SU-DHL-6 (cell line): ENCODE measurements around the gene SLC27A5.
A peak's percentile ranks its signal among the peaks of the same experiment; 100 is the strongest.

Experiments
- H2AFZ ChIP-seq: fragments of 200-600 bp; sonication (generic); 2 replicates; pipeline ENCODE4 v1.6.1; 2014; ENCODE audit warnings: low read depth, mild to moderate bottlenecking, moderate library complexity, mixed read lengths, antibody characterized with exemption, low read length; ENCODE audit not compliant: severe bottlenecking
- H3F3A ChIP-seq: fragments of 200-600 bp; shearing (Covaris generic); 2 replicates; pipeline ENCODE4 v1.6.0; 2016; ENCODE audit warnings: antibody characterized with exemption, mild to moderate bottlenecking; ENCODE audit not compliant: insufficient read depth
- H3K27ac ChIP-seq: fragments of 200-600 bp; sonication (generic); 2 replicates; pipeline ENCODE4 v1.5.1; 2016; ENCODE audit warnings: low read depth, mild to moderate bottlenecking, low read length, moderate library complexity, mixed read lengths
- H3K27me3 ChIP-seq: fragments of 200-600 bp; sonication (generic), shearing (Covaris generic); 2 replicates; pipeline ENCODE4 v1.6.0; 2014; ENCODE audit warnings: mild to moderate bottlenecking, low read length
- H3K36me3 ChIP-seq: fragments of 200-600 bp; sonication (generic); 2 replicates; pipeline ENCODE4 v1.6.1; 2014; ENCODE audit warnings: mild to moderate bottlenecking, low read length, mixed read lengths
- H3K4me2 ChIP-seq: fragments of 300-600, 200-600 bp; shearing (Covaris generic), sonication (generic); 2 replicates; pipeline ENCODE4 v1.6.0; 2014; ENCODE audit warnings: low read length, low read depth, mild to moderate bottlenecking; ENCODE audit not compliant: poor library complexity, severe bottlenecking
- H3K4me3 ChIP-seq: fragments of 200-600 bp; sonication (generic); 2 replicates; pipeline ENCODE4 v1.5.1; 2014; ENCODE audit warnings: antibody characterized with exemption, low read length, mild to moderate bottlenecking, mixed read lengths; ENCODE audit not compliant: insufficient read depth, poor library complexity, severe bottlenecking
- H3K79me2 ChIP-seq: fragments of 200-600 bp; sonication (generic); 2 replicates; pipeline ENCODE4 v1.6.1; 2014; ENCODE audit warnings: mild to moderate bottlenecking, low read length, moderate library complexity; ENCODE audit not compliant: insufficient read depth
- H3K9ac ChIP-seq: fragments of 200-600 bp; sonication (generic); 2 replicates; pipeline ENCODE4 v1.7.0; 2014; ENCODE audit warnings: mild to moderate bottlenecking, low read length
- H3K9me2 ChIP-seq: fragments of 200-600 bp; sonication (generic); replicated peaks from 2 replicates; pipeline ENCODE4 v1.6.1; 2014; ENCODE audit warnings: low read length; ENCODE audit not compliant: insufficient read depth
- H3K9me3 ChIP-seq: fragments of 200-600 bp; sonication (generic); 2 replicates; pipeline ENCODE4 v1.6.1; 2014; ENCODE audit warnings: low read length, mixed read lengths; ENCODE audit not compliant: insufficient read depth
- H4K20me1 ChIP-seq: fragments of 200-600 bp; sonication (generic); 2 replicates; pipeline ENCODE4 v1.6.1; 2014; ENCODE audit warnings: low read depth, mild to moderate bottlenecking, antibody characterized with exemption, low read length, moderate library complexity, mixed read lengths
- EZH2phosphoT487 ChIP-seq: fragments of 200-600 bp; sonication (generic), shearing (Covaris generic); conservative IDR thresholded peaks from 2 replicates; pipeline ENCODE4 v1.6.1; 2018; ENCODE audit warnings: mild to moderate bottlenecking, antibody characterized with exemption, low read length, moderate library complexity, mixed read lengths
- TF ChIP-seq, protein P1 (sequence below): fragments of 200-600 bp; sonication (generic); IDR thresholded peaks from one replicate; pipeline ENCODE4 v1.5.1; 2017; ENCODE audit warnings: antibody characterized with exemption, mild to moderate bottlenecking, low read length, moderate library complexity; ENCODE audit not compliant: insufficient read depth, poor library complexity, severe bottlenecking

SLC27A5 gene

DNA sequence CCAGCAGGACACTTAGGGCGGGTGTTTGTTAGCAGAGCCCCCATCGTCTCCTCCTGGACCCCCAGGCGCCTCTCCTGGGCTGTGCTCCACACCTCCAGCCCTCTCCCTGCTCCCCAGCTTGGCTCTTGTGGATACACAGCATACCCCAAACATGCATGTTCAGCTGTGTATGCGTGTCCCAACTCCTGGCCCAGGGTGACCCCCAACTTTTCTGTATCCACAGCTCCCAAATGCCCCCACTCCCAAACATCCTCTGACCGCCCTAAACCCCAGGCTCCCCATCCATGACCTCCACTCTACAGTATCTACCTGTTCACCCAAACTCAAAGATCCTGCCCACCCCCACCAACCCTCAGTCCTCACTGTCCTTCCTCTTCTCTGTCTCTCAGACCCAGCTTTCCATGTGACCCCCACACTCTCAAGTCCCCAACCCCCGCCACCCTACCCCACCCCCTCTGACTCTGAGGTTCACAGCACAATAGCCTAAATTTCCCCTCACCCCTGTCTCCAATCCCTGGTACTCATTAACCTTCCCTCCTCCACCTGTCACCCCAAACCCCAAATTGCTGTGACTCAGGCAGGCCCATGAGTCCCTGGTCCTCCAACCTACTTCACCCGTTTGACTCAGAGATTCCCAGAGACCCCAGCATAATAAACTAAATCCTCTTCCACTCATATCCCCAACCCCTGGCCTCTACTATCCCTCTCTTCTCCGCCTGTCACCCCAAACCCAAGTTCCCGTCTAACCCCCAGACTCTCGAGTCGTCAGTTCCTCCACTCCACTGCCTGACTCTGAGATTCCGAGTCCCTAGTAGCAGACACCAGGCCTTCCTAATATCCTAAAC lies 45.7 kb upstream of the SLC27A5 start:
- H2AFZ ChIP-seq: no peak overlapping the region
- peak overlapping the region; percentile 89 for H3K9ac ChIP-seq
- TF ChIP-seq EZH2phosphoT487: no peak
- TF ChIP-seq, protein P1, sequence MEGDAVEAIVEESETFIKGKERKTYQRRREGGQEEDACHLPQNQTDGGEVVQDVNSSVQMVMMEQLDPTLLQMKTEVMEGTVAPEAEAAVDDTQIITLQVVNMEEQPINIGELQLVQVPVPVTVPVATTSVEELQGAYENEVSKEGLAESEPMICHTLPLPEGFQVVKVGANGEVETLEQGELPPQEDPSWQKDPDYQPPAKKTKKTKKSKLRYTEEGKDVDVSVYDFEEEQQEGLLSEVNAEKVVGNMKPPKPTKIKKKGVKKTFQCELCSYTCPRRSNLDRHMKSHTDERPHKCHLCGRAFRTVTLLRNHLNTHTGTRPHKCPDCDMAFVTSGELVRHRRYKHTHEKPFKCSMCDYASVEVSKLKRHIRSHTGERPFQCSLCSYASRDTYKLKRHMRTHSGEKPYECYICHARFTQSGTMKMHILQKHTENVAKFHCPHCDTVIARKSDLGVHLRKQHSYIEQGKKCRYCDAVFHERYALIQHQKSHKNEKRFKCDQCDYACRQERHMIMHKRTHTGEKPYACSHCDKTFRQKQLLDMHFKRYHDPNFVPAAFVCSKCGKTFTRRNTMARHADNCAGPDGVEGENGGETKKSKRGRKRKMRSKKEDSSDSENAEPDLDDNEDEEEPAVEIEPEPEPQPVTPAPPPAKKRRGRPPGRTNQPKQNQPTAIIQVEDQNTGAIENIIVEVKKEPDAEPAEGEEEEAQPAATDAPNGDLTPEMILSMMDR: no peak
- H3K9me3 ChIP-seq: no peaks in the 10 kb centered on the region
- H3K36me3 ChIP-seq: no peaks in the 10 kb centered on the region
- no peaks in the 10 kb centered on the region for H3K27me3 ChIP-seq
- no peaks in the 10 kb centered on the region for H3K9me2 ChIP-seq
- peaks cover 58% of the 10 kb centered on the region for H3F3A ChIP-seq
- peak overlapping the region; percentile 95 for H3K27ac ChIP-seq
- H3K4me2 ChIP-seq: peak overlapping the region; percentile 90
- H4K20me1 ChIP-seq: no peaks in the 10 kb centered on the region
- H3K79me2 ChIP-seq: peaks cover 29% of the 10 kb centered on the region
- peak overlapping the region; percentile 94 for H3K4me3 ChIP-seq

- H3K27ac ChIP-seq: peak overlapping the region; percentile 95
- H3K9me2 ChIP-seq: no peaks in the 10 kb centered on the region
- no peaks in the 10 kb centered on the region for H3K36me3 ChIP-seq
- peak overlapping the region; percentile 94 for H3K4me3 ChIP-seq
- TF ChIP-seq, protein P1: no peak
- no peak for TF ChIP-seq EZH2phosphoT487
- peaks cover 64% of the 10 kb centered on the region for H3F3A ChIP-seq
- H3K79me2 ChIP-seq: peaks cover 29% of the 10 kb centered on the region
- no peak overlapping the region for H2AFZ ChIP-seq
- H3K27me3 ChIP-seq: no peaks in the 10 kb centered on the region
- H3K4me2 ChIP-seq: peak overlapping the region; percentile 90
- H3K9ac ChIP-seq: peak overlapping the region; percentile 89
- H3K9me3 ChIP-seq: no peaks in the 10 kb centered on the region
- H4K20me1 ChIP-seq: no peaks in the 10 kb centered on the region
Measured at GRCh38 chr19:58556622-58557220, 44.9 kb upstream of the SLC27A5 start.

DNA sequence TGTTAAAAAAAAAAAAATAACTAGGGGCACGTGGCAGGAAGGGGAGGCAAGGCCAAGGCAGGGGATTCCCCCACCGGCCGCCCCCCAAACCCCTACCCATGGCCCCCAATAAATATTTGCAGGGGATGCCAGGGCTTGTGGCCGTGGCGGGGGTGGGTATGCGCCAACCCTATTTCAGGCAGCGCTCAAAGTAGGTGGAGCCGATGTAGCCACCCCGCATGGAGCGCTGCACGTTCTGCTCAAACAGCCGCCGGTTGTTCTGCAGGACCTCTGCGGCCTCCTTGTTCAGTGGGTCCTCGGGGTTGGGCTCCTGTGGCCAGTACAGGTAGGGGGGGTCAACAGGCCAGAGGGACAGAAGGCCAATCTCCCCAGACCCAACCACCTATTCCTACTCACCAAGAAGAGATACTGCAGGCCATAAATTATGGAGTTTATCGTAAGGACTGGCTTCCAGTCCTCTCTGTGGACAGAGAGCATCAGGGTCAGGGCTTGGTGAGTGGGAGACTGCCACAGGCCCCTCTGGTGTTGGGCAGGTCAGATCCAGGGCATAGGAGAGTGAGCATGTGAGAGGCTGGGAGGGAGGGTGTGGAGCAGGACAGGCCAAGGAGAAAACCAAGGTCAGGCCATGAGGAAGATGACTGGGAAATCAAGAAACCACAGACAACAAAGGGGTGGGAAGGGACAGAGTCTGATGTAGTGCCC lies 44.3 kb upstream of the SLC27A5 start:
- TF ChIP-seq, protein P1: no peak
- no peak for TF ChIP-seq EZH2phosphoT487
- no peaks in the 10 kb centered on the region for H3K36me3 ChIP-seq
- peak overlapping the region; percentile 89 for H3K9ac ChIP-seq
- no peaks in the 10 kb centered on the region for H3K9me3 ChIP-seq
- H3K4me3 ChIP-seq: no peak overlapping the region
- no peaks in the 10 kb centered on the region for H3K9me2 ChIP-seq
- peak overlapping the region; percentile 89 for H3K27ac ChIP-seq
- H2AFZ ChIP-seq: no peak overlapping the region
- H3F3A ChIP-seq: peaks cover 65% of the 10 kb centered on the region
- no peaks in the 10 kb centered on the region for H4K20me1 ChIP-seq
- H3K4me2 ChIP-seq: peak overlapping the region; percentile 96
- H3K79me2 ChIP-seq: peaks cover 29% of the 10 kb centered on the region
- no peaks in the 10 kb centered on the region for H3K27me3 ChIP-seq
